Esophagus squamous epithelium (tissue), 4 donors: ENCODE results near the gene TMEM245.
"Not testable (repeated sequence)": the region's sequence is repeated elsewhere in the genome, so short reads cannot be mapped to it uniquely, and the experiment has no call there.

Experiments
- CTCF ChIP-seq, 6 experiments: fragments of 450-650 bp in 4 of 6; fragments of 200-600 bp in 2 of 6; sonication (generic) in 2 of 6; IDR thresholded peaks; one replicate each; pipeline ENCODE4 v1.5.1; 2016 to 2019; ENCODE audit warnings: antibody characterized with exemption in 6 of 6, mild to moderate bottlenecking in 4 of 6, moderate library complexity in 4 of 6
- POLR2A ChIP-seq, 4 donors: fragments of 450-650 bp; IDR thresholded peaks; one replicate each; pipeline ENCODE4 v1.6.1; 2017; ENCODE audit warnings: antibody characterized with exemption in 4 of 4, mild to moderate bottlenecking in 4 of 4, moderate library complexity in 3 of 4

- TF ChIP-seq CTCF, POLR2A (IDR thresholded peaks at IDR 0.05): not testable (repeated sequence)
Measured at GRCh38 chr9:108971392-108971791, 148.4 kb downstream of the TMEM245 start.
